Heart right ventricle (tissue), 16 donors: ENCODE measurements around the gene ACSS1. TPM values are rescaled to one million over a fixed set of nuclear protein-coding genes. Genes with fewer than 3 reads are reported as not detected.

Experiments
- ATAC-seq, 8 donors: fragments of 200-7000 bp; cut with Tn5 transposase; one replicate each; pipeline ENCODE4 v1.9.1; 2020; ENCODE audit warnings: mild to moderate bottlenecking in 8 of 8, moderate library complexity in 8 of 8, moderate number of reproducible peaks in 1 of 8
- DNase-seq, 2 donors: peaks; one replicate each; pipeline ENCODE4 v3.0.0-alpha.2; 2020
- H3K27ac ChIP-seq, 10 donors: fragments of 200-600 bp; sonication (generic) in 2 of 10; one replicate each; pipeline versions ENCODE4 v1.5.0 to v1.8.0; 2020 to 2022; ENCODE audit warnings: mild to moderate bottlenecking in 3 of 10
- H3K27me3 ChIP-seq, 7 donors: fragments of 200-600 bp; one replicate each; pipeline ENCODE4 v1.8.0; 2021 to 2022; ENCODE audit warnings: mild to moderate bottlenecking in 2 of 7
- H3K36me3 ChIP-seq, 9 donors: fragments of 200-600 bp; sonication (generic) in 1 of 9; one replicate each; pipeline versions ENCODE4 v1.5.0 to v1.8.0; 2020 to 2022; ENCODE audit warnings: mild to moderate bottlenecking in 2 of 9
- H3K4me1 ChIP-seq, 9 donors: fragments of 200-600 bp; sonication (generic) in 1 of 9; one replicate each; pipeline versions ENCODE4 v1.5.0 to v1.8.0; 2020 to 2022; ENCODE audit warnings: mild to moderate bottlenecking in 4 of 9
- H3K4me3 ChIP-seq, 10 donors: fragments of 200-600 bp; sonication (generic) in 2 of 10; one replicate each; pipeline versions ENCODE4 v1.5.0 to v1.8.0; 2020 to 2022; ENCODE audit warnings: mild to moderate bottlenecking in 7 of 10, moderate library complexity in 2 of 10
- H3K9me3 ChIP-seq, 11 donors: fragments of 200-600 bp in 10 of 11; sonication (generic) in 2 of 11; one replicate each; pipeline versions ENCODE4 v1.5.0 to v1.8.0; 2013 to 2022; ENCODE audit warnings: mild to moderate bottlenecking in 2 of 11, control low read depth in 1 of 11, moderate library complexity in 1 of 11
- WGBS, 2 donors: extraction: QIAGEN DNeasy Blood & Tissue Kit; methylation state at CpG; one replicate each; pipeline ENCODE4 v1.1.7; 2013; ENCODE audit warnings: inconsistent platforms in 1 of 2; 5-methylcytosine and 5-hydroxymethylcytosine counted together
- intact Hi-C, 10 donors: fragments of 100-400 bp; cut with DNase I; formaldehyde crosslinking; loops; one replicate each; pipeline versions ENCODE4 v1.11.1 to v1.14.2; 2022
- polyA plus RNA-seq, 2 donors: library from polyadenylated mRNA; stranded (reverse); fragments of 200-250 nt; gene quantifications; one replicate each; pipeline ENCODE4 v1.2.3, GENCODE V29; 2013
- total RNA-seq, 10 donors: library from RNA; stranded (reverse); fragmentation: NEBNext Ultra II Directional in 3 of 10; extraction: Animal tissue kit (Norgen Biotek cat#: 25700) in 3 of 10; gene quantifications; one replicate each; pipeline versions ENCODE4 v1.2.1 to v1.2.4, GENCODE V29; 2021 to 2023
- TF ChIP-seq, protein P1 (sequence below), 9 donors: fragments of 200-600 bp; sonication (generic) in 2 of 9; IDR thresholded peaks; one replicate each; pipeline versions ENCODE4 v1.5.0 to v1.8.0; 2021 to 2022; ENCODE audit warnings: antibody characterized with exemption in 9 of 9, mild to moderate bottlenecking in 5 of 9, moderate library complexity in 1 of 9
- donor health status: Arrhythmogenic right ventricular cardiomyopathy.
- donor health status: ischemic (EF 13 %, LVEDD 7.1; RV severe dilation, severe dysfunction).
- donor health status: healthy with polysubstance abuse.
- donor health status: DM: no; HTN: yes; CAD: no.
- donor health status: DM: no; HTN: no; CAD: no.
- donor health status: ischemic (EF 25% LVEDD 6.9; RV normal size, moderate dysfunction).
- donor health status: ischemic (EF 25% LVEDD 5.7; RV mildly dilated, moderate dysfunction).
- donor health status: healthy.
- donor health status: DM: yes; HTN: yes; CAD: no.
- donor health status: Ischemic cardiomyopathy.
- donor health status: ischemic (EF 35%, LVEDD 5.7; RV mildly dilated, moderate dysfunction).
- donor health status: nonischemic (EF 11% LVEDD 7.7; RV severe dilation, severe dysfunction).
- donor health status: DM: yes; HTN: yes; CAD: no.
- donor health status: PGD.
- donor health status: ischemic (EF 29% LVEDD 5.4; RV normal size, mild dysfunction).
- donor health status: nonischemic (EF 23%, LVEDD 6.1; RV moderate dilation, normal function).

The ACSS1 gene
- total and polyA plus RNA-seq, 12 donors = 29.7 to 114 (median 84.9) TPM

- Histone ChIP-seq H3K36me3 (peaks cover 0 to 82% (median 10%) of the 10 kb centered on the region in 9 donors), H3K27me3 (no peaks in the 10 kb centered on the region), H3K9me3 (peaks cover 0 to 20% (median 0%) of the 10 kb centered on the region in 11 donors), H3K4me3 (no peak overlapping the region), H3K27ac (no peak overlapping the region), H3K4me1 (peaks cover 0 to 46% (median 0%) of the 10 kb centered on the region in 9 donors)
- intact Hi-C loops = no loop called here
- TF ChIP-seq, protein P1, sequence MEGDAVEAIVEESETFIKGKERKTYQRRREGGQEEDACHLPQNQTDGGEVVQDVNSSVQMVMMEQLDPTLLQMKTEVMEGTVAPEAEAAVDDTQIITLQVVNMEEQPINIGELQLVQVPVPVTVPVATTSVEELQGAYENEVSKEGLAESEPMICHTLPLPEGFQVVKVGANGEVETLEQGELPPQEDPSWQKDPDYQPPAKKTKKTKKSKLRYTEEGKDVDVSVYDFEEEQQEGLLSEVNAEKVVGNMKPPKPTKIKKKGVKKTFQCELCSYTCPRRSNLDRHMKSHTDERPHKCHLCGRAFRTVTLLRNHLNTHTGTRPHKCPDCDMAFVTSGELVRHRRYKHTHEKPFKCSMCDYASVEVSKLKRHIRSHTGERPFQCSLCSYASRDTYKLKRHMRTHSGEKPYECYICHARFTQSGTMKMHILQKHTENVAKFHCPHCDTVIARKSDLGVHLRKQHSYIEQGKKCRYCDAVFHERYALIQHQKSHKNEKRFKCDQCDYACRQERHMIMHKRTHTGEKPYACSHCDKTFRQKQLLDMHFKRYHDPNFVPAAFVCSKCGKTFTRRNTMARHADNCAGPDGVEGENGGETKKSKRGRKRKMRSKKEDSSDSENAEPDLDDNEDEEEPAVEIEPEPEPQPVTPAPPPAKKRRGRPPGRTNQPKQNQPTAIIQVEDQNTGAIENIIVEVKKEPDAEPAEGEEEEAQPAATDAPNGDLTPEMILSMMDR (IDR thresholded peaks at IDR 0.05) = no peak
- ATAC-seq (peak in 3 of 8 donors; percentile 16 to 50 (median 47)), DNase-seq (no peak)
- WGBS, 2 donors = 82 to 85% methylated on average over 8 of the region's 8 CpGs
These were observed 79.4 kb downstream of the ACSS1 start for GRCh38 chr20:24978513-24978912.

DNA sequence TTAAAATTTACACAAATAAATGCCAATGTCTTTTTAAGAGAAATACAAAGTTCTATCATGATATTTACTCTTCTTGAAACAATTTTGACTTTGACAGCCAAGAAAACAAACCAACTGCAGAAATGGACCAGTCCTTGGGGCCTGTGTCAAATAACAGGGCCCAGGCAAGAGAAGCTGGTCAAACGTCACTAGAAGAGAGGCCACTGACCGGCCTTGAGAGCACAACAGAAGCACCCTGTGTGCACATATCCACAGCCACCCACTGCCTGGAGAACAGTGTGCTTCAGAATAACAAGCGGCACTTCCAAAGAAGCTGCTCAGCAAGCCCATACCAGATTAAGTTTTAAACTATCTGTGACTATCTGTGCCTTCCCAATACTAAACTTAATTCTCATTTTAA lies 80.1 kb downstream of the ACSS1 start:
- TF ChIP-seq, protein P1 (IDR thresholded peaks at IDR 0.05) = no peak
- Histone ChIP-seq H3K9me3 (peaks cover 0 to 20% (median 0%) of the 10 kb centered on the region in 11 donors), H3K27me3 (no peaks in the 10 kb centered on the region), H3K4me3 (no peak overlapping the region), H3K27ac (no peak overlapping the region), H3K4me1 (peaks cover 0 to 39% (median 0%) of the 10 kb centered on the region in 9 donors), H3K36me3 (peaks cover 0 to 82% (median 10%) of the 10 kb centered on the region in 9 donors)
- no peak for DNase-seq
- 89 to 95% methylated on average over 3 of the region's 3 CpGs for WGBS, 2 donors
- ATAC-seq = no peak
- intact Hi-C loops = no loop called here

- DNase-seq = no peak
- TF ChIP-seq, protein P1 (IDR thresholded peaks at IDR 0.05) = no peak
- no peak for ATAC-seq
- peaks cover 0 to 83% (median 10%) of the 10 kb centered on the region in 9 donors for H3K36me3 ChIP-seq
- intact Hi-C loops = no loop called here
- WGBS, 2 donors = 88 to 93% methylated on average over 1 of the region's 1 CpG
- no peaks in the 10 kb centered on the region for H3K27me3 ChIP-seq
- peaks cover 0 to 34% (median 0%) of the 10 kb centered on the region in 9 donors for H3K4me1 ChIP-seq
- H3K27ac ChIP-seq = no peak overlapping the region
- peaks cover 0 to 20% (median 0%) of the 10 kb centered on the region in 11 donors for H3K9me3 ChIP-seq
- H3K4me3 ChIP-seq = no peak overlapping the region
These were observed 80.6 kb downstream of the ACSS1 start for GRCh38 chr20:24977336-24977735.

DNA sequence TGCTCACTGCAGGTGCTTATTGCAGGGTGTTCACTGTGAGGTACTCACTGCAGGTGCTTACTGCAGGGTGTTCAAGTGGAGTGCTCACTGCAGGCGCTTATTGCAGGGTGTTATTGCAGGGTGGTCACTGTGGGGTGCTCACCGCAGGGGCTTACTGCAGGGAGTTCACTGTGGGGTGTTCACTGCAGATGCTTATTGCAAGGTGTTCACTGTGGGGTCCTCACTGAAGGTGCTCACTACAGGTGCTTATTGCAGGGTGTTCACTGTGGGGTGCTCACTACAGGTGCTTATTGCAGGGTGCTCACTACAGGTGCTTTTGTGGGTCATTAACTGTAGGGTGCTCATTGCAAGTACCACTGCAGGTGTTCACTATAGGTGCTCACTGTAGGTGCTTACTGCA lies 85.6 kb downstream of the ACSS1 start:
- 98% methylated on average over 2 of the region's 2 CpGs for WGBS, 2 donors
- DNase-seq = no peak
- intact Hi-C loops = no loop called here

More for the DNA sequence above, 85.6 kb downstream of the ACSS1 start:
- Histone ChIP-seq H3K9me3 (peaks cover 0 to 20% (median 0%) of the 10 kb centered on the region in 11 donors), H3K27me3 (no peaks in the 10 kb centered on the region), H3K4me1 (peaks cover 0 to 16% (median 0%) of the 10 kb centered on the region in 9 donors), H3K36me3 (peaks cover 0 to 91% (median 20%) of the 10 kb centered on the region in 9 donors), H3K27ac (no peak overlapping the region), H3K4me3 (no peak overlapping the region)
- TF ChIP-seq, protein P1 (IDR thresholded peaks at IDR 0.05) = no peak
- no peak for ATAC-seq
